GM23338 (cell line): ENCODE results near the gene IQSEC2.

ENCODE experiments used
- CTCF ChIP-seq, 2 experiments: fragments of 200-600 bp in 1 of 2; sonication (generic) in 1 of 2; conservative IDR thresholded peaks; 2 replicates each; pipeline versions ENCODE4 v1.5.1 to v1.6.1; 2016 to 2017; ENCODE audit warnings: antibody characterized with exemption in 2 of 2, low read depth in 2 of 2, mild to moderate bottlenecking in 2 of 2, moderate library complexity in 1 of 2
- POLR2AphosphoS5 ChIP-seq: IDR thresholded peaks from 2 replicates; pipeline ENCODE4 v1.6.1; 2016; ENCODE audit warnings: antibody characterized with exemption, low read depth
- STAT1 ChIP-seq: IDR thresholded peaks from one replicate; pipeline ENCODE4 v1.6.1; 2016; ENCODE audit warnings: antibody characterized with exemption; ENCODE audit not compliant: unreplicated experiment

DNA sequence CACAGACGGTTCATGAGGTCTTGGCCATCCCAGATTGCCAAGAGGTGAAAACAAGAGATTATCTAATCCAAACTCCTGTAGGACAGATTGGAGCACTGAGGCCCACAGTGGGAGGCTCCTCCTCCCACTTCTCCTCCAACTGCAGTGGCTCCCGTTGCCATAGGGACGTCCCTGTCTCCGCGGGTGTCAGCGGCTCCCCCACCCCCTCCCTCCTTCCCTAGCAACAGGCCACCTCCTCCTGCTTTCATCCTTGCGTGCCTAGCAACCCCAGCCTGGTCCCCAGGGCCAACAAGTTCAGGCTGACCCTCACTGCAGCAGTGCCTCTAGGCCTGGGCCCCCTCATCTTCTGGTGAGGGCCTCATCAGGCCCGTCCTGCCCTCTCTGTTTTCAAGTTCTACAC, 6.8 kb upstream of the IQSEC2 start:
- TF ChIP-seq POLR2AphosphoS5 = no peak
- TF ChIP-seq CTCF (conservative IDR thresholded peaks at IDR 0.05; ENCODE audit: low read depth in 2 of 2) = no peak
- no peak for TF ChIP-seq STAT1
